Endodermal cell (in vitro differentiated cells): ENCODE measurements around the gene DRG1. TPM values are rescaled to one million over a fixed set of nuclear protein-coding genes. Genes with fewer than 3 reads are reported as not detected.

Source experiments
- total RNA-seq, 2 donors: library from RNA; stranded (reverse); fragmentation: NEBNext Ultra II Directional in 1 of 2; extraction: Animal tissue kit (Norgen Biotek cat#: 25700) in 1 of 2; gene quantifications; 2 replicates in 1 of 2; 3 replicates in 1 of 2; pipeline ENCODE4 v1.2.1, GENCODE V29; 2021

DRG1 gene
- total RNA-seq, 2 donors from 2014 or later: 79.9 to 93.5 TPM

Other genes with a start within 250 kb of the DRG1 start
- 10 to 100 TPM; 18.9 to 21.7 TPM for gene RNF185, start 239.4 kb upstream of the DRG1 start, total RNA-seq
- gene LIMK2, start 187.3 kb upstream of the DRG1 start, total RNA-seq: 10 to 100 TPM; 41.4 to 42.2 TPM
- gene PIK3IP1, start 107.1 kb upstream of the DRG1 start, total RNA-seq: 1 to 10 TPM; 2.0 to 3.5 TPM
- 10 to 100 TPM; 49.2 to 57.1 TPM for gene PATZ1, start 53.3 kb upstream of the DRG1 start, total RNA-seq
- gene EIF4ENIF1, start 90.2 kb downstream of the DRG1 start, total RNA-seq: 10 to 100 TPM; 34.5 to 37.1 TPM
- 10 to 100 TPM; 42.0 to 52.6 TPM for gene SFI1, start 96.9 kb downstream of the DRG1 start, total RNA-seq